Left lung (tissue), 10 donors: ENCODE results near the gene IFT20. TPM values are rescaled to one million over a fixed set of nuclear protein-coding genes. Genes with fewer than 3 reads are reported as not detected.

ENCODE experiments used
- ATAC-seq: fragments of 200-7000 bp; cut with Tn5 transposase; one replicate; pipeline ENCODE4 v1.9.1; 2020; ENCODE audit warnings: moderate library complexity
- DNase-seq, 4 donors: peaks; one replicate each; pipeline ENCODE4 v3.0.0-alpha.2; 2013 to 2020
- H3K27ac ChIP-seq, 2 donors: fragments of 200-600 bp; sonication (generic) in 1 of 2; one replicate each; pipeline versions ENCODE4 v1.5.0 to v1.8.0; 2020 to 2021
- H3K27me3 ChIP-seq, 2 donors: fragments of 200-600 bp; sonication (generic) in 1 of 2; one replicate each; pipeline versions ENCODE4 v1.5.0 to v1.8.0; 2020 to 2021
- H3K36me3 ChIP-seq, 2 donors: fragments of 200-600 bp; sonication (generic) in 1 of 2; one replicate each; pipeline versions ENCODE4 v1.5.0 to v1.8.0; 2020 to 2021
- H3K4me1 ChIP-seq, 2 donors: fragments of 200-600 bp; one replicate each; pipeline ENCODE4 v1.8.0; 2021
- H3K4me3 ChIP-seq, 2 donors: fragments of 200-600 bp; sonication (generic) in 1 of 2; one replicate each; pipeline versions ENCODE4 v1.5.0 to v1.8.0; 2020 to 2021; ENCODE audit warnings: mild to moderate bottlenecking in 1 of 2
- H3K9me3 ChIP-seq, 2 donors: fragments of 200-600 bp; sonication (generic) in 1 of 2; one replicate each; pipeline versions ENCODE4 v1.5.0 to v1.8.0; 2020 to 2021
- CTCF ChIP-seq, 2 donors: fragments of 200-600 bp; sonication (generic) in 1 of 2; IDR thresholded peaks; one replicate each; pipeline versions ENCODE4 v1.5.0 to v1.8.0; 2021; ENCODE audit warnings: antibody characterized with exemption in 2 of 2
- intact Hi-C, 2 donors: fragments of 100-400 bp; cut with DNase I; formaldehyde crosslinking; loops; one replicate each; pipeline versions ENCODE4 v1.11.2 to v1.14.2; 2022
- polyA plus RNA-seq, 6 donors: library from polyadenylated mRNA; unstranded; fragments of 120-200 nt; gene quantifications; one replicate each; pipeline ENCODE4 v1.2.1, GENCODE V29; 2013; ENCODE audit not compliant: insufficient read length in 6 of 6
- total RNA-seq, 2 donors: library from RNA; stranded (reverse); fragmentation: NEBNext Ultra II Directional; extraction: Animal tissue kit (Norgen Biotek cat#: 25700); gene quantifications; one replicate each; pipeline ENCODE4 v1.2.1, GENCODE V29; 2021
- donor health status: DM: no; HTN: yes; CAD: no.
- donor health status: DM: no; HTN: no; CAD: no.

The IFT20 gene
- total and polyA plus RNA-seq, 8 donors, result 27.6 to 60.4 (median 54.2) TPM

GRCh38 chr17:28317099-28317965, 17.9 kb downstream of the IFT20 start:
- Histone ChIP-seq H3K4me3 (peak overlapping the region in 1 of 2 donors; percentile 67), H3K9me3 (no peaks in the 10 kb centered on the region), H3K4me1 (peaks cover 4 to 24% of the 10 kb centered on the region in 2 donors), H3K27me3 (no peaks in the 10 kb centered on the region), H3K36me3 (no peaks in the 10 kb centered on the region), H3K27ac (no peak overlapping the region)
- ATAC-seq (no peak), DNase-seq (no peak)
- intact Hi-C loops, result no loop called here
- no peak for TF ChIP-seq CTCF (IDR thresholded peaks at IDR 0.05)

- DNase-seq (no peak), ATAC-seq (no peak)
- Histone ChIP-seq H3K27ac (no peak overlapping the region), H3K4me1 (peaks cover 4 to 24% of the 10 kb centered on the region in 2 donors), H3K36me3 (no peaks in the 10 kb centered on the region), H3K9me3 (no peaks in the 10 kb centered on the region), H3K27me3 (no peaks in the 10 kb centered on the region), H3K4me3 (no peak overlapping the region)
- no peak for TF ChIP-seq CTCF (IDR thresholded peaks at IDR 0.05)
- intact Hi-C loops, result no loop called here
These were observed 19.2 kb downstream of the IFT20 start for GRCh38 chr17:28315846-28316705.

- H3K27ac ChIP-seq, result no peak overlapping the region
- DNase-seq (no peak), ATAC-seq (no peak)
- intact Hi-C loops, result no loop called here
- peaks cover 0 to 1% of the 10 kb centered on the region in 2 donors for H3K27me3 ChIP-seq
- no peak for TF ChIP-seq CTCF (IDR thresholded peaks at IDR 0.05)
- H3K36me3 ChIP-seq, result no peaks in the 10 kb centered on the region
- peaks cover 0 to 10% of the 10 kb centered on the region in 2 donors for H3K4me1 ChIP-seq
- H3K4me3 ChIP-seq, result no peak overlapping the region
- H3K9me3 ChIP-seq, result no peaks in the 10 kb centered on the region
These were observed 21.4 kb downstream of the IFT20 start for GRCh38 chr17:28313841-28314240.

GRCh38 chr17:28306954-28307401, 28.3 kb downstream of the IFT20 start:
- no peaks in the 10 kb centered on the region for H3K36me3 ChIP-seq
- intact Hi-C loops, result no loop called here
- no peak overlapping the region for H3K4me3 ChIP-seq
- no peak for TF ChIP-seq CTCF (IDR thresholded peaks at IDR 0.05)
- no peak overlapping the region for H3K27ac ChIP-seq
- ATAC-seq, result no peak
- no peaks in the 10 kb centered on the region for H3K9me3 ChIP-seq
- no peaks in the 10 kb centered on the region for H3K4me1 ChIP-seq
- no peak for DNase-seq
- peaks cover 29 to 53% of the 10 kb centered on the region in 2 donors for H3K27me3 ChIP-seq

- H3K36me3 ChIP-seq, result no peaks in the 10 kb centered on the region
- H3K27ac ChIP-seq, result no peak overlapping the region
- intact Hi-C loops, result no loop called here
- no peak for DNase-seq
- TF ChIP-seq CTCF (IDR thresholded peaks at IDR 0.05), result no peak
- no peaks in the 10 kb centered on the region for H3K9me3 ChIP-seq
- H3K27me3 ChIP-seq, result no peaks in the 10 kb centered on the region
- no peak for ATAC-seq
- H3K4me3 ChIP-seq, result no peak overlapping the region
- H3K4me1 ChIP-seq, result no peaks in the 10 kb centered on the region
These were observed 36.8 kb downstream of the IFT20 start for GRCh38 chr17:28298449-28298848.
